Mononuclear cell (primary cell): ENCODE measurements around the gene SP2. TPM values are rescaled to one million over a fixed set of nuclear protein-coding genes. Genes with fewer than 3 reads are reported as not detected.

Experiments used
- H3K27me3 ChIP-seq: 2 replicates; pipeline ENCODE4 v1.6.0; 2011; ENCODE audit warnings: low read length, control low read depth; ENCODE audit not compliant: insufficient read depth
- H3K4me1 ChIP-seq: 2 replicates; pipeline ENCODE4 v1.5.1; 2011; ENCODE audit warnings: mild to moderate bottlenecking, low read length, control low read depth; ENCODE audit not compliant: insufficient read depth
- H3K4me3 ChIP-seq: 2 replicates; pipeline ENCODE4 v1.5.1; 2011; ENCODE audit warnings: mild to moderate bottlenecking, low read length, moderate library complexity
- H3K9me3 ChIP-seq: 2 replicates; pipeline ENCODE4 v1.5.1; 2011; ENCODE audit warnings: low read depth, mild to moderate bottlenecking, control low read depth, low read length
- total RNA-seq: library from RNA; depleted of rRNA; stranded (reverse); fragments of >200 nt; gene quantifications from one replicate; pipeline ENCODE4 v1.2.3, GENCODE V29; 2012

Gene SP2
- total RNA-seq = 2.5 TPM

- Histone ChIP-seq H3K27me3 (no peaks in the 10 kb centered on the region), H3K9me3 (no peaks in the 10 kb centered on the region), H3K4me3 (peak within 1 kb of the TSS; percentile 89), H3K4me1 (peaks cover 49% of the 10 kb centered on the region)
These were observed at the start of gene SP2 for GRCh38 chr17:47895856-47896671. Gene SP2 (plus strand): TSS chr17:47896236. CDS start chr17:47896287, 51 bp downstream.

GRCh38 chr17:47846716-47847340, 49.2 kb upstream of the SP2 start:
- no peaks in the 10 kb centered on the region for H3K9me3 ChIP-seq
- peaks cover 9% of the 10 kb centered on the region for H3K4me1 ChIP-seq
- H3K4me3 ChIP-seq = no peak overlapping the region
- H3K27me3 ChIP-seq = peaks cover 72% of the 10 kb centered on the region

- no peak overlapping the region for H3K4me3 ChIP-seq
- H3K27me3 ChIP-seq = peaks cover 79% of the 10 kb centered on the region
- peaks cover 9% of the 10 kb centered on the region for H3K4me1 ChIP-seq
- no peaks in the 10 kb centered on the region for H3K9me3 ChIP-seq
These were observed 48.5 kb upstream of the SP2 start for GRCh38 chr17:47847341-47848197.

GRCh38 chr17:47848198-47848513, 47.9 kb upstream of the SP2 start:
- H3K9me3 ChIP-seq = no peaks in the 10 kb centered on the region
- peaks cover 9% of the 10 kb centered on the region for H3K4me1 ChIP-seq
- peaks cover 85% of the 10 kb centered on the region for H3K27me3 ChIP-seq
- H3K4me3 ChIP-seq = no peak overlapping the region

- Histone ChIP-seq H3K27me3 (peaks cover 93% of the 10 kb centered on the region), H3K4me3 (no peak overlapping the region), H3K4me1 (peaks cover 9% of the 10 kb centered on the region), H3K9me3 (no peaks in the 10 kb centered on the region)
These were observed 45.7 kb upstream of the SP2 start for GRCh38 chr17:47850373-47850691.

- Histone ChIP-seq H3K4me1 (peaks cover 9% of the 10 kb centered on the region), H3K4me3 (no peak within 1 kb of the TSS)
These were observed 45.1 kb upstream of the SP2 start, which contains the start of gene SP6 for GRCh38 chr17:47850692-47851573. Gene SP6 (minus strand): TSS chr17:47851163. CDS start chr17:47848429, 2,734 bp downstream.

GRCh38 chr17:47851764-47852112, 44.3 kb upstream of the SP2 start:
- peaks cover 82% of the 10 kb centered on the region for H3K27me3 ChIP-seq
- H3K4me3 ChIP-seq = no peak overlapping the region
- H3K9me3 ChIP-seq = no peaks in the 10 kb centered on the region
- H3K4me1 ChIP-seq = peaks cover 9% of the 10 kb centered on the region

More at GRCh38 chr17:47850692-47851573, 45.1 kb upstream of the SP2 start, which contains the start of gene SP6:
- no peaks in the 10 kb centered on the region for H3K9me3 ChIP-seq
- H3K27me3 ChIP-seq = peaks cover 90% of the 10 kb centered on the region

- peaks cover 78% of the 10 kb centered on the region for H3K27me3 ChIP-seq
- H3K4me3 ChIP-seq = no peak overlapping the region
- peaks cover 9% of the 10 kb centered on the region for H3K4me1 ChIP-seq
- H3K9me3 ChIP-seq = no peaks in the 10 kb centered on the region
These were observed 43.7 kb upstream of the SP2 start for GRCh38 chr17:47852113-47852949.

GRCh38 chr17:47853616-47854015, 42.4 kb upstream of the SP2 start:
- peaks cover 9% of the 10 kb centered on the region for H3K4me1 ChIP-seq
- H3K27me3 ChIP-seq = peaks cover 65% of the 10 kb centered on the region

GRCh38 chr17:47855737-47856136, 40.3 kb upstream of the SP2 start:
- Histone ChIP-seq H3K4me3 (no peak overlapping the region), H3K9me3 (no peaks in the 10 kb centered on the region), H3K27me3 (peaks cover 43% of the 10 kb centered on the region), H3K4me1 (peaks cover 5% of the 10 kb centered on the region)

More at GRCh38 chr17:47853616-47854015, 42.4 kb upstream of the SP2 start:
- Histone ChIP-seq H3K9me3 (no peaks in the 10 kb centered on the region), H3K4me3 (no peak overlapping the region)

GRCh38 chr17:47856830-47857229, 39.2 kb upstream of the SP2 start:
- Histone ChIP-seq H3K4me3 (no peak overlapping the region), H3K27me3 (peaks cover 38% of the 10 kb centered on the region), H3K4me1 (no peaks in the 10 kb centered on the region), H3K9me3 (no peaks in the 10 kb centered on the region)

GRCh38 chr17:47857551-47858455, 38.2 kb upstream of the SP2 start:
- peaks cover under 1% of the 10 kb centered on the region for H3K4me1 ChIP-seq
- no peak overlapping the region for H3K4me3 ChIP-seq
- peaks cover 28% of the 10 kb centered on the region for H3K27me3 ChIP-seq
- no peaks in the 10 kb centered on the region for H3K9me3 ChIP-seq

- peaks cover 2% of the 10 kb centered on the region for H3K27me3 ChIP-seq
- H3K9me3 ChIP-seq = no peaks in the 10 kb centered on the region
- peaks cover 5% of the 10 kb centered on the region for H3K4me1 ChIP-seq
- no peak overlapping the region for H3K4me3 ChIP-seq
These were observed 35.6 kb upstream of the SP2 start for GRCh38 chr17:47860386-47860785.
